Hippocampal formation (tissue), 2 donors: ENCODE measurements around the gene BPIFB1.

Source experiments
- DNase-seq, 2 donors: peaks; one replicate each; lab custom pipeline; 2025; lab: John Stamatoyannopoulos, UW

Gene BPIFB1

DNA sequence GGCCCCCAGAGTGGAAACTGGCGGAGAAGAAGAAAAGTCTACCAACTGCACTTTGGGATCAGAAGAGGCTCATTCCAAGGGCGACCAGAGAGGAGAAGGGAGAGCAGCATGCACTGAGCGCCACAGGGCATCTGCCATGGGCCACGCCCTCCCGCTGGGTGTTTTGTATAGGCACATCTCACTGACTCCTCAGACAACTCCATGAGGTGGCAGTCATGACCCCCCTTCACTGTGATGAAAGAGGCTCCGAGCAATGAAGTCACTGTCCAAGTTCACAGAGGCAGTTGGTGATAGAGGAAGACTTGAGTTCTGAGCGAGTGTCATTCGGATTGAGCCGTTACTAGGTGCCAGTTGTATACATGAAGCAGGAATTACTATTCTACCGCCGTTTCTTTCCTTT lies 15.4 kb downstream of the BPIFB1 start:
- no peak for DNase-seq

DNA sequence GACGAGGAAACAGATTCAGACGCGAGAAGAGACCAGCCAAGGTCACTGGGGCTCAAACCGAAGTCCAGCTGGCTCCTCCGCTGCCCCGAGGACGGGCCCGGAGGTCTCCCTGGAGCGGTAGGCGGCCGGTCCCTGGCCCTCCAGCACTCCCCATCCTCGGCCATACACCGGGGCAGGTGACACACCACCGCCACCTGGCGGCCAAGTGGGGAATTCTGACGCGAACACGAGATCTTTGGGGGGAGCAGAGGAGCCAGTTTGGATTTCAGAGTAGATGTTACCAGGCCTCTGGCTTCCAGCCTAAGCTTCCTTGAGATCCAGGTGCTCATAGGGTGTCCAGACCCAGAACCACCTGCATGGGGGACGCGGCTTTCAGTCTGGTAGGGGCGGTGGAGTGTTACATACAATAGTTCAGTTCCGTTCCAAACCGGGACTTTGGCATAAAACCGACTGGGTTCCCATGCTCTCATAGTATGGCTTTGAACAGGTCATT lies 16.1 kb downstream of the BPIFB1 start:
- peak in 1 of 2 donors; percentile 28 for DNase-seq

DNA sequence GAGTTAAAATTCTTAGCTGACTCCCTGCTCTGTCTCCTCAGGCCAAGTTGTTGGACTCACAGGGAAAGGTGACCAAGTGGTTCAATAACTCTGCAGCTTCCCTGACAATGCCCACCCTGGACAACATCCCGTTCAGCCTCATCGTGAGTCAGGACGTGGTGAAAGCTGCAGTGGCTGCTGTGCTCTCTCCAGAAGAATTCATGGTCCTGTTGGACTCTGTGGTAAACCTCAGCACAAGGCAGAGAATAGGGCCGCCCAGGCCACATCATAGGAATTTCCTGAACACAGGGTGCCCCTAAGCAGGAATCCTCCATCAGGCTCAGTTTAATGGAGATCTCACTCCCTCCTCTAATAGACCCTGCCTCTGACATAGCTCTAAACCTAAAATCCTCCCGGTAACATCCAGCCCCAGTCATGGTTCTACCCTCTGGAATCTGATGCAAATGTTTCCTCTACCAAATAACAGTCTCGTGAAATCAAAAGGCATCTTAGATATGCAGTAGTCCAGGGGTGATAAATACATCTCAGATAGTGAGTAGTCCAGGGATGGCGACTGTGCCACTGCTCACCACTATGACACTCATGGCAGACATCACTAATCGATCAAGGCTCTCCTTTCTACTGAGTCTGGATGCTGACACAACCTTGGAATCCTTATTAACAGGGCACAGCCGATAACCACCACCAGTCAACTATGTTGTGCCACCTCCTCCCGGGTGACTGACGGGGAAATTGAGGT lies 18.3 kb downstream of the BPIFB1 start:
- DNase-seq = no peak

DNA sequence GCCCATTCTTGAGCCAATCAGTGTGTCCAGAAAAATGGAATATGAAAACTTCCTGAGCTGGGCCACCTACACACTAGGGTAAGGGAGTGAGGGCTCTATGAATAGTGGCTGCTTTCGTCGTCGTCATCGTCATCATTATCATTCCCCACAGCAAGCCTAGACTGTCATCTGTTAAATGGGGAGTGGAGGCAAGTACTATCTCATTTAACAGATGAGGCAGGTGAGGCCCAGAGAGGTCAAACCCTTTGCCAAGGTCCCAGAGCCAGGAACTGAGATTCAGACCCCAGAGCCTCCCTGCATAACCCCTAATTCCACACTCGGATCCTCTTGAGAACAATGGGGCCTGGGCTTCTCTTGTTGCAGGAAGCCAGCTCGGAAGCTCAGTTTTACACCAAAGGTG lies 20.6 kb downstream of the BPIFB1 start:
- DNase-seq = no peak

DNA sequence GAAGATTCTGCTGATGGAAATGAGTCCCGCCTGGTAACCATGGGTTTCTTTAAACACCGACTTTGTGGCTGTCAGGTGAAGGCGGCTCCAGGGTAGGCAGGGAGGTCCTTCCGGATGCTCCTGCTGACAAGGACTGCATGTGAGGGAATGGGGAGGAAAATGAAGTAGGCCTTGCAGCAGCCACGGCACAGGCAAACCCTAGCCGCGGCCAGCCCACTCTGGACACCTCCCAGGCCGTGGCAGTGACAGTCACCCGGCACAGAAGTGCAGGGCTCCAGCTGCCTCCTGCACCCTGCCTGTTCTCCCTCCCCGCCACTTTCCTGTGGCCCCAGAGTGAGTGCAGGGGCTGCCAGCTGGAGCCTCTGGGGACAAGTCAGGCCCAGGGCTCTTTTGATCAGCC lies 21.0 kb downstream of the BPIFB1 start:
- DNase-seq = no peak

DNA sequence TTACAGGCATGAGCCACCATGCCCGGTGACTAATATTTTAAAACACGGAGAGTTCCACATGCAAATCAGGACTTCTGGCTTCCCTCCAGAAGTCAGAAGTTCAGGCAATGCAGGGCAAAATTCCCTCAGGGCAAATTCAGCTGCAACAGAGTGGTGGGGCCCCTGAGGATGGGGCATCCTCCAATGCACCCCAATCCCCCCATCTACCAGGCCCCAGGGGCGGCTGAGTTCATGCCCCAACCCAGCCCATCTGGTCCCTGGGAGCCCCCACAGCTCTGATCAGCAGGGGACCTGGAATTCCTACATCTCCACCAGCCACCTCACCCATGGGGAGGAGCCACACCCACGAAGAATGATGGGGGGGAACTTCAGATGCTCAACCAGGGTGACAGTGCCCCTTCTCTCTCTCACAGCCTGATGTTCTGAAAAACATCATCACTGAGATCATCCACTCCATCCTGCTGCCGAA lies 22.6 kb downstream of the BPIFB1 start:
- no peak for DNase-seq

DNA sequence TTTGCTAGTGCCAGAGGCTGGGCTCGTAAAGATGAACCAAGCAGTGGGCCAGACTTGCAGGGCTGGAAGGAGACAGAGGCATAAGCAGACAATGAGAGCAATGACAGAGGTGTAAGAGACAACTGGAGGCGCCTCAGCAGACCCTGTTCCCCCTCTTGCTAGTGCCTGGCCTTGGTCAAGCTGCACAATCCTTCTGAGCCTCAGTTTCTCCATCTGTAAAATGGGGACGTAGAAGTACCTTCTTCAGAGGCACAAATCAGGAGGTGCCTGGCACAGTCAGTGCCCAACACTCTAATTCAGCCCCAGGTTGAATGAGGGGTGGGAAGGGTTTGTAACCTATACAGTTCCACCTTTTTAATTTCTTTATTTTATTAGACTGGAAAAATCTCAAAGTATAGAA lies 23.2 kb downstream of the BPIFB1 start:
- DNase-seq = no peak

DNA sequence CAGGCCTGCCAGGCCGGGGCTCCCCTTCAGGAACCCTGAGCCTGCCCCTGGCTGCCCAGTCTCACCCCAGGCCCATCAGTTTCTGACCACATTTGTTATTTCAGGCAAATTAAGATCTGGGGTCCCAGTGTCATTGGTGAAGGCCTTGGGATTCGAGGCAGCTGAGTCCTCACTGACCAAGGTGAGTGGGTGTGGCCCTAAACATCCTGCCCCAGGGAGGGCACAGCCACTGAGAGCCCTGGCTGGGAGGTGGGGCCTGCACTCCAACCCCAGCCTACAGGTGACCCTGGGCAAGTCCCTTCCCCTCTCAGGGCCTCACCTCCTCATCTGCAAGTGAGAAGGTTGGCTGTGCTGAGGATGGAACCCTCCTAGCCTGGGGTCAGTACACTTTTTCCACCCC lies 23.8 kb downstream of the BPIFB1 start:
- no peak for DNase-seq

DNA sequence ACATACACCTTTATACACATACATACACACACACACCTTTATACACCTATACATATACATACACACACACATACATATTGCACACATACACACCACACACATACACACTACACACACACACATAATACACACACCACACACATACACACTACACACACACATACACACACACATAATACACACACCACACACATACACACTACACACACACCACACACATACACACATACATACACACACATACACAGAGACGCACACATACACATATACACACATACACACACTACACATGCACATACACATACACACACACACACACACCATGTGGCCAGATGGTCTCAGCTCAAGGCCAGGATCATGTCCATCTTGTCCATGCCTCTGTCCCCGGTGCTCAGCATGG lies 25.7 kb downstream of the BPIFB1 start:
- no peak for DNase-seq

DNA sequence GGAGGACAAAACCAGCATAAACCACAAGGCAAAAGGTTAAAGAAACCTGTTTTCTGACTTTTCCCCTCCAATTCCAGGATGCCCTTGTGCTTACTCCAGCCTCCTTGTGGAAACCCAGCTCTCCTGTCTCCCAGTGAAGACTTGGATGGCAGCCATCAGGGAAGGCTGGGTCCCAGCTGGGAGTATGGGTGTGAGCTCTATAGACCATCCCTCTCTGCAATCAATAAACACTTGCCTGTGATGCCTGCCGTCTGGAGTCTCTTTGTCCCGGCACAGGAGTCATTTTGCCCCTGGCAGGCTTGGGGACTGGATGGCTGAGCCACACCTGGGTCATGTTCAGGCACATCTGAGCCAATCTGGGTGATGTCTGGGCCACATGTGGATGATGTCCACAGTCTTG lies 26.6 kb downstream of the BPIFB1 start:
- DNase-seq = no peak

DNA sequence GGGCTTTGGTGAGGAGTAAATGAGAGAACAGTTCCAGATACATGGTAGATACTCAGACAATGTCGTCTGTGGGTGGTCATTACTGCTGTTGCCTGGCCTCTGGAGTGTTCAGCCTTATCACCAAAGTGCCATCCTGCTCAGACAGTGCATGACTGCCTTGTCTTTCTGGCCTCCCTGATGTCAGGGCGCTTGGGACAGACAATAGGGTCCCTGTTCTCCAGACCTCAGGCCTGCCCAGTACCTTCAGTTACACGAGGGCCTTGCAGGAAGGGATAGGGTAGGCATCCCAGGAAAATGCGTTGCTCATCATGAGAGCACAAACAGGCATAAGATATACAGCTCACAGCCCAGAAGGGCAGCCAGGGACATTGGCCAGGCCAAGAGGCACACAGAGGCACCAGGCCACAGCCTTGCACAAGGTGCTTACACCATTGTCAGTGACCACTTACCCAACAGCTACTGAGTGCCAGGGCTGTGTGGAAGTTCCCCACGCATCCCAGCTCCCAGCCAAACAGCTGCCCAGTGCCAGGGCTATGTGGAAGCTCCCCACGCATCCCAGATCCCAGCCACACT lies 27.4 kb downstream of the BPIFB1 start:
- no peak for DNase-seq

DNA sequence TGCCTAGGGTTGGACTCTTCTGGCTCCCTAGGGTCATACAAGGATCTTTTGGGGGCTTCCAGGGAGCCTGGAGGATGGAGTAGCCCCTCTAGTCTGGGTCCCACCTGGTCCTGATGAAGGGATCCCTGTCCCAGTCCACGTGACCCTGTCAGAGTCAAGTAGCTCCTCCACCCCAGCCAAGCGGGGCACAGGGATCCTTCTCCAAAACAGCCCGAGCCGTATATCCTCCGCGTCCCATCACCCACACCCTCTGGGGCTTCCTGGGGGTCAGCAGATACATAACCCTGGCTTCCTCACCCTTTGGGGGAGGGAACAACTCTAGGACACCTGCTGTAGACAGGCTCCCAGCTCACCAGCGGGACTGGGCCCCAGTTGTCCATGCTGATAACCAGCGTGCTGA lies 28.0 kb downstream of the BPIFB1 start:
- no peak for DNase-seq

DNA sequence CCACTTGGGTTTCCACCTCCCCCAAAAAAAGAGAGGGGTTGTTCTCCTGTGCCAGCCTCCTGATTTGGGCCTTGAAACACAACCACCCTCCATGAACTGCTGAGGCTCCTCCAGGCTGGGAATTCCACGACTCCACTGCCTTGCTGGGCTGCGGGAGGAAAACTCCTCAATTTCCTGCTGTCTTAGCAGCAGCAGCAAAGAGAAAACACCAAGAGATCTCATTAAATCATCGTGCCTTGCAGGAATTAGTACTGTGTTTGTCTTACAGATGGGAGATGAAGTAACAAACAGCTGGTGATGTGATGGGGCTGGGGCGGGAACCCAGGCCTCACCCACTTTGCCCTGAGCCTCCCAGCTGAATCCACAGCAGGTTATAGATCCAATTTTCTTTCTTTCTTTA lies 29.0 kb downstream of the BPIFB1 start:
- DNase-seq = no peak

DNA sequence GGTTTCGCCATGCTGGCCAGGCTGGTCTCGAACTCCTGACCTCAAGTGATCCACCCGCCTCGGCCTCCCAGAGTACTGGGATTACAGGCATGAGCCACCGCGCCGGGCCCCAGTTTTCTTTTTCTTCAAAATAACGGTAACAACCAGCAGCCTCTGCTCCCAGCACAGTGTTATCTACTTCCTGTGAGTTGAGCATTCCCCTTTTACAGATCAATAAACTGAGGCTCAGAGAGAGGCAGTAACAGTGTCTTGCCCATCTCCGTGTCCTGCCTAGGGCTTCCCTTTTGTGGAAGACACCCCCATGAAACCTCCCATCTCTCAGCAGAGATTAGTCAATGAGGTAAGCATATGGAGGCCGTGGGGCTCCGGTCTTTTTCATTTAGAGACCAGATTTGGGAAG lies 29.6 kb downstream of the BPIFB1 start:
- no peak for DNase-seq

DNA sequence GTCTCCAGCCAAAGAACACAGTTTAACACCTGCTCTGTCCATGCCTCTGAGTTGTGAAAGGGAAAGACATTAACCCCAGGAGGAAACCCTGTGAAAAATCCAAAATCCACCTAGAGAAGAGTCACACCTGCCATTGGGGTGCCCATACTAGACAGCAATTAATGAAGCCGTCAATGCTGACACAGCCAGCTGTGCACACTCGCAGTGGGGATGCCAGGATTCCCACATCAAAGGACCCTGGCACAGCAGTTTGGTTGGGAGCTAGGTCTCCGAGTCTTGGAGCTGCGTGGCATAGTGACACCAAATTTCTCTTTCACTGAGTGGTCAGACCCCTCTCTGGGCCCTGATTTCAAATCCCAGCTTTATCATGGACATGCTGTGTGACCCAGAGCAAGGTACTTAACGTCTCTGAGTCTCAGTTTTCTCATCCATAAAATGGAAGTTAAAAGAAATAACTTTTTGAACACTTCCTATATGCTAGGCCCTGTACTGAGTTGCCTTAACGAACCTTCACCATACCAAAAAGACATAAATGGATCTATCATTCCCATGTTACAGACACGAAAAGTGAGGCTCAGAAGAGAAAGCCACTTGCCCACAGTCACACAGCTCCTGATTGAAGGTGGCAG lies 30.8 kb downstream of the BPIFB1 start:
- no peak for DNase-seq

DNA sequence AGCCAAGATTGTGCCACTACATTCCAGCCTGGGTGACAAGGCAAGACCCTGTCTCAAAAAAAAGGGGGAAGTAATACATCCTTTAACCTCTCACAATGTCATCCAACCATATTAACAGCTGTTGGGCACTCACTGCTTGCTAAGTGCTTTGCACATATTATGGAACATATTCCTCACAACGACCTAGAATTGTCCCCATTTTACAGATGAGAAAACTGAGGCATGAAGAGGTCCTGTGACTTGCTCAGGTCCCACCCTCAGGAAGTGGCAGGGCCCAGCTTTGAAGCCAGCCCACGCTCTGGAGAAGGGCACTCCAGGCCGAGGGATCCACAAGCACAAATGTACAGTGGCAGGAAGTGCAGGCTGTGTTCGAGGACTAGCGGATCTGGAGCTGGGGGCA lies 33.3 kb downstream of the BPIFB1 start:
- DNase-seq = no peak

DNA sequence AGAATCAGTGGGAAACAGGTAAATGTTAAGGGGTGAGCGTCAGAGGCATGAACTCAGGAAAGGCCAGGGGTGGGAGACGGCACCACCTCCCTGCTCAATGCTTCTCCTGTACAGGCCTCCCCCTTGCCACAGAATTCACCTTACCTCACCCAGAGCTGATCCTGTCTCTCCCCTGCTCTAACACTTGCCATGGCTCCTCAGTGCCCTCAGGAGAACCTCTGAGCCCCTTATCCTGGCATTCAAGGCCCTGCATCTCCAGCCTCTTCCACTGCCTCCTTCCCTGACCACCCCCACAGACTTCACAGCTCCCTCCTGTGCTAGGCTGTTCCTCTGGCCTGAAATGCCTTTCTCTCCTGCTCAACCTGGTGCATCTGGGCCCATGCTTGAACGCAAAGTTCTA lies 33.9 kb downstream of the BPIFB1 start:
- DNase-seq = no peak

DNA sequence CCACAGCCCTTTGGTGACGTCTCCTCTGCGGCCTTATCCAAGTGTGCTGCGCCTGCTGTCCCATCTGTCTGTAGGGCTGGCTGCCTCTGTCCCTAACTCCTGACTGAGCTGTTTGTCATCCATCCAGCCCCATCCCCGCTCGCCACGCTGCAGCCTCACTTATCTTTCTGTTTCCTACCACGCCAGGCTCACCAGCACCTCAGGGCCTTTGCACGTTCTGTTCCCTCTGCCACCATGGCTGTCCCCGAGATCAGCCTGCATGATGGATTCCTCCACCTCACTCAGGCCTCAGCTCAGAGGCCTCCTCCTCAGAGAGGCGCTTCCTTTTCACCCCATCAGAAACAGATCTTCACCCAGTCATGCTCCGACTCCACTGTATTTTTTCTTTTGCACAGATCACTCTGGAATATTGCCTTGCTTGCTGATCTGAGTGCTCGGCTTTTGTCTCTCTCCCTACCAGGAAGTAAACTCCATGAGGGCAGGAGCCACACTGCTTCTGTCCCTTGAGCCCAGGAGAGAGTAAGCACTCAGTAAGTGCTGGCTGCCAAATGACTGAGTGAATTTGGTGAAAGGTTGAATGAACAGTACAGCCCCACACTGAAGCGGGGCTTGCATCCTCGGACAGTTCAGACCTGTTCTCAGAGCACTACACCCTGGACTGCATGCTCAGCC lies 34.5 kb downstream of the BPIFB1 start:
- no peak for DNase-seq

DNA sequence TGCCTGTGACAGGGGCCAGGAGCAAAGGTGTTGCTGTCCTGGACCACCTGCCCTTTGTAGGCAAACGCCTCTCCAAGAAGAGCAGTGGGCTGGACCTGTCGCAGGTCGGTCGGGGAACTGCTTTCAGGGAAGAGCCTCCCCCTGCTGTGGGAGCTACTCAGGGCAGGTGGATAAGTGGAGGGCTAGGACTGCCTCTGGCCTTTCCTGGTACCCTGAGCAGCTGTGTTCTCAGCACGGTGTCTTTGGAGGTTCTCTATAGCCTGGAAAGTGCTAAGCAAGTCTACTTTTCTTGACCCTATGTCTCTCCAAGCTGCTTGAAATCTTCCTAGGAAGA lies 35.0 kb downstream of the BPIFB1 start:
- no peak for DNase-seq

DNA sequence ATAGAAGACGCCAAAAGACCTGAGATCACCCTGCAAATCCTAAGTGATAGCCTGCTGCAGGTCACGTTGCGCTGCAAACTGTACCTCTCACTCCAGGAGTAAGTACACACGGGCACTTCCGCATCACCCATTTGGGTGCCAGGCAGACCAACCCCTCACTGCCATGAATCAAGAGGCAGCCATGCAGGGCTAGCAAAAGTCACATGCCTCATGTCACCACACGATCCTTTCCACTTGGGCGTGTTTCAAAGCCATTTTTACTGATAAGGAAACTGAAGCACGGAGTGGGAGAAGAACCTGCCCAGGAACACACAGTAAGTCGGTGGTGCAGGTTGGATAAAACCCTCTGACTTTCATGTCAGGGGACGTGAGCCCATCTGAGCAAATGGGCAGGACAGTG lies 37.0 kb downstream of the BPIFB1 start:
- no peak for DNase-seq

DNA sequence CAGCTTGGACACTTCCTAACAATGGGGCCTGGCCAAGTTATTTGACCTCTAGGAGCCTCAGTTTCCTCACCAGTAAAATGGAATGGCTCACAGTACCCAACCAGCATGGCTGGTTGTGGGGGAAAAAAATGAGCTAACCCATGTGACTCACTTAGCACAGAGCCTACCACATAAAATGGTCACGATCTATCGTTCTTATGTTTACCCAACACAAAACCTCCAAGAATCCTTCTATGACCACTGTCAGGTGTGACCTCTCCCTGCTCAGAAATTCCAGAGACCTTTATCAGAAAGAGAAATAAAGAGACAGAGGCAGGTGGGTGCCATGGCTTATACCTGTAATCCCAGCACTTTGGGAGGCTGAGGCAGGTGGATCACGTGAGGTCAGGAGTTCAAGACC lies 39.4 kb downstream of the BPIFB1 start:
- no peak for DNase-seq

DNA sequence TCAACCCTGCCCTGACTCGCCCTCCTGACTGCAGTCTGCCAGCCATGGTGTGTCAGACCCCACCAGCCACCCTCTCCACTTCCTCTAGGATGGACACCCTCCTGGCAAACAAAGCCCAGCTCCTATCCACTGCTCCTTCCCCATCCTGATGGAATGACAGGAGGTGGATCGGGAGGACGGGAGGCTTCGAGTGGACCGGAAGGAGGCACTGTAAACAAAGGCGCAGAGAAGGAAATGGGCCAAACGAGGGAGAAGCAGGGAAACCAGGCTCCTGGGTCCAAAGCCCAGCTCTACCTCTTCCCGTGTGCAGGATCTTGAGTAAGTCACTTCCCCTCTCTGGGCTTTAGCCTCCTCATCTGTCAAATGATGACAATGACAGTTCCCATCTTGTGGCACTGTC lies 40.2 kb downstream of the BPIFB1 start:
- DNase-seq = no peak

DNA sequence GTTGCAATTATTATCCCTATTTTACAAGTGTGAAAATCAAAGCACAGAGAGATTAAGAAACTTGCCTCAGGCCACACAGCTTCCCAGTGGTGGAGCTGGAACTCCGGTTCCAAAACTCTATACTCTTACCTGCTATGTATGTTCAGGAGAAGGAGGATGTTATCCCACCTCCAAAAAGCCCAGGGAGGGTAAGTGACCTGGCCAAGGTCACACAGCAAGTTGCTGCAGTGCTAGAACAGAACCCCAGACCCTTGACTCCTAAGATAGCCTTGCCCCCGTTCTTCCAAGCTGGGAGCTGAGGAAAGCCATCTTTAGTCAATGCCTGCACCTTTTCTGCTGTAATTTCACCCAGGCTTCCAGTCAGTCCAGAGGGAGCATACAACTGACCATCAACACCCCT lies 42.3 kb downstream of the BPIFB1 start:
- DNase-seq = no peak
